H1 (cell line): ENCODE data around the gene F2. TPM values are rescaled to one million over a fixed set of nuclear protein-coding genes. Genes with fewer than 3 reads are reported as not detected.

Experiments
- CHD7 ChIP-seq: fragments of 300-600 bp; sonication (generic); IDR thresholded peaks from 2 replicates; pipeline ENCODE4 v1.7.1; 2012; ENCODE audit warnings: low read length, moderate library complexity, mild to moderate bottlenecking, inconsistent platforms; ENCODE audit not compliant: insufficient replicate concordance
- GTF2F1 ChIP-seq: IDR thresholded peaks from 2 replicates; pipeline ENCODE4 v1.6.1; 2012; ENCODE audit warnings: low read depth, low read length, improper control_type of control experiment, borderline replicate concordance
- HDAC2 ChIP-seq, 2 experiments: fragments of 300-600 bp in 1 of 2; sonication (generic) in 1 of 2; IDR thresholded peaks; 2 replicates each; pipeline ENCODE4 v1.6.1; 2011 to 2012; ENCODE audit warnings: low read depth in 2 of 2, low read length in 2 of 2, mild to moderate bottlenecking in 2 of 2, moderate library complexity in 2 of 2, borderline replicate concordance in 1 of 2, inconsistent platforms in 1 of 2
- KDM1A ChIP-seq: fragments of 200-600, 300-600 bp; sonication (generic); IDR thresholded peaks from 2 replicates; pipeline ENCODE4 v1.7.1; 2016; ENCODE audit warnings: mild to moderate bottlenecking, low read length, borderline replicate concordance
- POLR2AphosphoS5 ChIP-seq: IDR thresholded peaks from 2 replicates; pipeline ENCODE4 v1.6.1; 2011; ENCODE audit warnings: low read depth, low read length
- SRF ChIP-seq: IDR thresholded peaks from 2 replicates; pipeline ENCODE4 v1.6.1; 2011; ENCODE audit warnings: mild to moderate bottlenecking, low read depth, low read length, moderate library complexity
- polyA plus RNA-seq, 7 experiments: library from polyadenylated mRNA; depleted of rRNA in 3 of 7; stranded (reverse) in 5 of 7; unstranded in 2 of 7; fragments of >200 nt in 5 of 7; fragments of 200-250 nt in 2 of 7; gene quantifications; 1 replicate in 5 of 7; 2 replicates in 1 of 7; 4 replicates in 1 of 7; pipeline versions ENCODE4 v1.2.1 to v1.2.3, GENCODE V29; 2011 to 2013; ENCODE audit warnings: missing spikeins in 2 of 7, mixed read lengths in 2 of 7
- total RNA-seq: library from RNA; stranded (reverse); fragmentation: NEBNext Ultra II Directional; extraction: Animal tissue kit (Norgen Biotek cat#: 25700); gene quantifications from 2 replicates; pipeline ENCODE4 v1.2.1, GENCODE V29; 2021

Gene F2
- total and polyA plus RNA-seq, 2 of the 8 experiments (the other 6 are each of a cell fraction or from before 2014, with no cell fraction given) = 0.11 TPM; not detected in 1

GRCh38 chr11:46723359-46723680 is 4.3 kb downstream of the F2 start (continued):
- no peak for TF ChIP-seq CHD7
- TF ChIP-seq POLR2AphosphoS5 = no peak
- TF ChIP-seq HDAC2 (IDR thresholded peaks at IDR 0.05; ENCODE audit: borderline replicate concordance in 1 of 2, low read depth in 2 of 2, low read length in 2 of 2) = no peak
- TF ChIP-seq KDM1A = no peak
- TF ChIP-seq SRF = no peak
- TF ChIP-seq GTF2F1 = no peak
